T-helper 1 cell treated with Interleukin-12 subunit alpha and Interleukin-12 subunit beta and Interleukin-4 antibody, amounts not matched to agents 30 ng/mL and 1 ng/mL, for 36 hours (primary cell): ENCODE measurements around the gene LBR. TPM values are rescaled to one million over a fixed set of nuclear protein-coding genes. Genes with fewer than 3 reads are reported as not detected.

Source experiments
- total RNA-seq: library from RNA; stranded (reverse); gene quantifications from 2 replicates; pipeline ENCODE4 v1.2.3, GENCODE V29; 2022

Gene LBR
- total RNA-seq, 1 donor from 2014 or later = 240 TPM

Other genes with a start within 250 kb of the LBR start
- gene ENAH, start 225.1 kb upstream of the LBR start, total RNA-seq = 0.12 TPM in 1 of 2 replicates, not detected in the other